ENCODE data around the gene TOPAZ1.

DNA sequence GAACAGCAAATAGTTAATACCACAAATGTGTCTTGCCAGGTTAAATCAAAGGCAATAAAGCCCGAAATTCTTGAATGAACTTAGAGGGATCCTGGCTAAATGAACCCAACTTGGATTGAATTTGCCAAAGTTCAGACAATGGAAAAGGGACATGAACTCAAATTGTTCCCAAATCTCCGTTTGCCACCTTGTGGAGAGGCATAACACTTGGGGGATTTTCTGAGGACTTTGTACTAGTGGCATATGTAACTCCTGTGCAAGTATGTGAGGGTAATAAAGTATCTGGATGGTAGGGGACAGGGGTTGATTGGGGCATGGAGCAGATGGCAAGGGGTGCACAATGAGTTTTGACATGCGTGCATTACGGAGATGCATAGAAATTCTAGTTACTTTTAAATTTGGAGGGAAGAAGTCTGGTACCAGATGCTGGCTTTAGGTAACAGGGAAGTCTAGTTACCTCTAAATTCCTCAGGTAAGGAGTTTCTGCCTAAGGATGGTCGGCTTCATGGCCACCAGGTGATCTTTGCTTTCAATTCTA, 95.6 kb downstream of the TOPAZ1 start:
- TF ChIP-seq POLR2A (IDR thresholded peaks at IDR 0.05), result no peak
- TF ChIP-seq, protein P1, sequence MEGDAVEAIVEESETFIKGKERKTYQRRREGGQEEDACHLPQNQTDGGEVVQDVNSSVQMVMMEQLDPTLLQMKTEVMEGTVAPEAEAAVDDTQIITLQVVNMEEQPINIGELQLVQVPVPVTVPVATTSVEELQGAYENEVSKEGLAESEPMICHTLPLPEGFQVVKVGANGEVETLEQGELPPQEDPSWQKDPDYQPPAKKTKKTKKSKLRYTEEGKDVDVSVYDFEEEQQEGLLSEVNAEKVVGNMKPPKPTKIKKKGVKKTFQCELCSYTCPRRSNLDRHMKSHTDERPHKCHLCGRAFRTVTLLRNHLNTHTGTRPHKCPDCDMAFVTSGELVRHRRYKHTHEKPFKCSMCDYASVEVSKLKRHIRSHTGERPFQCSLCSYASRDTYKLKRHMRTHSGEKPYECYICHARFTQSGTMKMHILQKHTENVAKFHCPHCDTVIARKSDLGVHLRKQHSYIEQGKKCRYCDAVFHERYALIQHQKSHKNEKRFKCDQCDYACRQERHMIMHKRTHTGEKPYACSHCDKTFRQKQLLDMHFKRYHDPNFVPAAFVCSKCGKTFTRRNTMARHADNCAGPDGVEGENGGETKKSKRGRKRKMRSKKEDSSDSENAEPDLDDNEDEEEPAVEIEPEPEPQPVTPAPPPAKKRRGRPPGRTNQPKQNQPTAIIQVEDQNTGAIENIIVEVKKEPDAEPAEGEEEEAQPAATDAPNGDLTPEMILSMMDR (IDR thresholded peaks at IDR 0.05), result peak in 1 of 4 donors; percentile 9

Measured in right lobe of liver (tissue), 4 donors.